ENCODE measurements around the gene KDM3B. TPM values are rescaled to one million over a fixed set of nuclear protein-coding genes. Genes with fewer than 3 reads are reported as not detected.

KDM3B gene
- total and polyA plus RNA-seq, 9 of the 15 experiments (the other 6 are each of a cell fraction or from before 2014, with no cell fraction given) = 13.8 to 62.8 (median 41.9) TPM

GRCh38 chr5:138352722-138353559 lies 456 bp downstream of the KDM3B start:
- Histone ChIP-seq H3K9me3 (replicated peaks; ENCODE audit: control insufficient read depth, insufficient read depth, low read depth, low read length) (peaks cover 5% of the 10 kb centered on the region), H3K79me2 (ENCODE audit: control insufficient read depth, insufficient read depth, low read length) (peaks cover 53% of the 10 kb centered on the region), H3K27ac (ENCODE audit: extremely low read depth, low read depth, low read length) (peak overlapping the region; percentile 93), H4K20me1 (replicated peaks; ENCODE audit: control insufficient read depth, insufficient read depth, low read length) (peaks cover 20% of the 10 kb centered on the region), H3K27me3 (ENCODE audit: control insufficient read depth in 2 of 2, insufficient read depth in 2 of 2, low read length in 2 of 2) (no peaks in the 10 kb centered on the region), H3K4me3 (peak overlapping the region; percentile 96), H3K9ac (ENCODE audit: insufficient read depth in 1 of 2, low read depth in 2 of 2, low read length in 2 of 2) (peak overlapping the region; percentile 97), H2AFZ (ENCODE audit: low read depth, low read length) (peak overlapping the region; percentile 79), H3K36me3 (ENCODE audit: control insufficient read depth, insufficient read depth, low read length) (peaks cover 24% of the 10 kb centered on the region; the same call in 2 of the 3 replicates), H3K4me2 (ENCODE audit: insufficient read depth, low read length) (peak overlapping the region; percentile 84), H3K4me1 (replicated peaks in 1 of 2; ENCODE audit: control insufficient read depth in 2 of 2, insufficient read depth in 2 of 2, low read length in 2 of 2) (peaks cover 6 to 15% of the 10 kb centered on the region in 2 experiments; a peak in 4 of 5 replicates), H3K9me1 (ENCODE audit: control insufficient read depth, insufficient read depth, low read length) (no peaks in the 10 kb centered on the region)
- under 1% methylated on average over 35 of the region's 88 CpGs for WGBS (ENCODE audit: insufficient coverage, low coverage, missing lambda C conversion rate)
- FAIRE-seq = no peak
- peak; percentile 66 for ATAC-seq
- intact Hi-C loops (cut with micrococcal nuclease) (loop anchor here (2.0 to 5.0 kb wide), 2 partner anchors 14 to 171 kb away; partner anchors contain the start of gene FAM53C), in situ Hi-C loops (cut with MboI) (no loop called here)
- ChIA-PET POLR2A (interaction anchor here (0.6 to 10.3 kb wide), 20 partner anchors 8 to 1124 kb away, joined by 3 to 416 read pairs (median 4); partner anchors contain the start of genes BRD8, CDC23, CDC25C and EGR1), CTCF (ENCODE audit: low intra/inter-chr PET ratio) (interaction anchor here (0.6 to 2.6 kb wide), 4 partner anchors 11 to 89 kb away, joined by 3 to 31 read pairs (median 4); partner anchors contain the start of gene FAM53C)
- BruUV-seq (replicated peaks) = no TSS peak
- peak; percentile 72 to 83 (median 80) for DNase-seq (ENCODE audit: extremely low read depth in 1 of 4, low spot score in 3 of 4)
- TF ChIP-seq ATF4 (CRISPR knock-in tag; IDR thresholded peaks at IDR 0.05) (0 out of 2 replicates have a peak, but pooled peaks have one; percentile 9), ZBTB33 (CRISPR knock-in tag; IDR thresholded peaks at IDR 0.05) (no peak; the same call in 1 of the 2 replicates), ZBTB17 (CRISPR knock-in tag; IDR thresholded peaks at IDR 0.05) (no peak), ZNF280A (IDR thresholded peaks at IDR 0.05; ENCODE audit: low read depth, partially characterized antibody) (no peak), RFX5 (IDR thresholded peaks at IDR 0.05; ENCODE audit: low read depth, low read length) (no peak), RBFOX2 (IDR thresholded peaks at IDR 0.05; ENCODE audit: low read depth, low read length) (peak; percentile 80), AFF4 (CRISPR knock-in tag; IDR thresholded peaks at IDR 0.05) (peak; percentile 77; the same call in 1 of the 2 replicates), ZFX (CRISPR knock-in tag; IDR thresholded peaks at IDR 0.05) (peak; percentile 96), MEF2D (tag; conservative IDR thresholded peaks at IDR 0.05; ENCODE audit: low read depth) (no peak)
